ENCODE results near the gene COMTD1. TPM values are rescaled to one million over a fixed set of nuclear protein-coding genes. Genes with fewer than 3 reads are reported as not detected.
"Not testable (repeated sequence)": the region's sequence is repeated elsewhere in the genome, so short reads cannot be mapped to it uniquely, and the experiment has no call there.

The COMTD1 gene
- total RNA-seq, 4 donors from 2014 or later: 57.1 to 115 (median 71.5) TPM

GRCh38 chr10:75223507-75223906, 12.2 kb downstream of the COMTD1 start:
- peak in 1 of 2 donors; percentile 31 for DNase-seq (ENCODE audit: low spot score in 2 of 2)
- no peak overlapping the region for H3K4me3 ChIP-seq (ENCODE audit: low read depth, poor library complexity, severe bottlenecking)
- intact Hi-C loops (cut with DNase I; ENCODE audit: low total_unique reads): no loop called here
- TF ChIP-seq POLR2A (IDR thresholded peaks at IDR 0.05) (no peak), CTCF (IDR thresholded peaks at IDR 0.05) (no peak)
- 48 to 63% methylated on average over 2 of the region's 2 CpGs for whole genome bisulfite sequencing, 2 donors

- peak in 1 of 2 donors; percentile 70 for DNase-seq (ENCODE audit: low spot score in 2 of 2)
- WGBS, 2 donors: 94% methylated on average over 8 of the region's 8 CpGs
- H3K4me3 ChIP-seq (ENCODE audit: low read depth, poor library complexity, severe bottlenecking); intact Hi-C loops (cut with DNase I; ENCODE audit: low total_unique reads): not testable (repeated sequence)
Measured at GRCh38 chr10:75221492-75221891, 14.3 kb downstream of the COMTD1 start.

- DNase-seq (ENCODE audit: low spot score in 2 of 2): no peak
- no peak for TF ChIP-seq POLR2A (IDR thresholded peaks at IDR 0.05)
- TF ChIP-seq CTCF (IDR thresholded peaks at IDR 0.05): no peak
- WGBS, 2 donors: 87 to 90% methylated on average over 4 of the region's 4 CpGs
- intact Hi-C loops (cut with DNase I; ENCODE audit: low total_unique reads): no loop called here
- no peak overlapping the region for H3K4me3 ChIP-seq (ENCODE audit: low read depth, poor library complexity, severe bottlenecking)
Measured at GRCh38 chr10:75220274-75220673, 15.5 kb downstream of the COMTD1 start.

GRCh38 chr10:75212343-75212742, 23.4 kb downstream of the COMTD1 start:
- TF ChIP-seq CTCF (IDR thresholded peaks at IDR 0.05) (no peak), POLR2A (IDR thresholded peaks at IDR 0.05) (no peak)
- peak in 1 of 2 donors; percentile 31 for DNase-seq (ENCODE audit: low spot score in 2 of 2)
- no peak overlapping the region for H3K4me3 ChIP-seq (ENCODE audit: low read depth, poor library complexity, severe bottlenecking)
- intact Hi-C loops (cut with DNase I; ENCODE audit: low total_unique reads): no loop called here
- 77 to 79% methylated on average over 6 of the region's 6 CpGs for WGBS, 2 donors

- peak overlapping the region; percentile 95 for H3K4me3 ChIP-seq (ENCODE audit: low read depth, poor library complexity, severe bottlenecking)
- WGBS, 2 donors: 0% methylated on average over 30 to 38 of the region's 38 CpGs
- TF ChIP-seq POLR2A (IDR thresholded peaks at IDR 0.05) (no peak), CTCF (IDR thresholded peaks at IDR 0.05) (no peak)
- DNase-seq (ENCODE audit: low spot score in 2 of 2): no peak
- intact Hi-C loops (cut with DNase I; ENCODE audit: low total_unique reads): no loop called here
Measured at GRCh38 chr10:75211007-75211691, 24.6 kb downstream of the COMTD1 start.

- peak within 1 kb of the TSS; percentile 95 for H3K4me3 ChIP-seq (ENCODE audit: low read depth, poor library complexity, severe bottlenecking)
- peak; percentile 87 to 98 for DNase-seq (ENCODE audit: low spot score in 2 of 2)
- intact Hi-C loops (cut with DNase I; ENCODE audit: low total_unique reads): no loop called here
- peak in 1 of 3 donors; percentile 94 for TF ChIP-seq CTCF (IDR thresholded peaks at IDR 0.05)
- peak in 1 of 2 donors; percentile 61 for TF ChIP-seq POLR2A (IDR thresholded peaks at IDR 0.05)
- whole genome bisulfite sequencing, 2 donors: 0 to 1% methylated on average over 18 to 34 of the region's 80 CpGs
Measured at GRCh38 chr10:75210282-75211006, 25.3 kb downstream of the COMTD1 start, which contains the start of gene VDAC2. VDAC2 (plus strand) TSS chr10:75210796; CDS start chr10:75211159, 363 bp downstream.

Data from lower leg skin (tissue), 4 donors.